GM19035 (cell line): ENCODE data around the gene HTRA3.

Source experiments
- ATAC-seq: cut with Tn5 transposase; IDR thresholded peaks from one replicate; pipeline ENCODE4 v1.9.1; 2021; ENCODE audit not compliant: unreplicated experiment

HTRA3 gene

GRCh38 chr4:8352368-8353157 lies 83.0 kb downstream of the HTRA3 start:
- ATAC-seq, result no peak

GRCh38 chr4:8353158-8353669 lies 83.7 kb downstream of the HTRA3 start:
- no peak for ATAC-seq

- ATAC-seq, result no peak
Observed at GRCh38 chr4:8353912-8354453, 84.4 kb downstream of the HTRA3 start.

- no peak for ATAC-seq
Observed at GRCh38 chr4:8355306-8355705, 85.8 kb downstream of the HTRA3 start.

GRCh38 chr4:8355864-8356565 lies 86.5 kb downstream of the HTRA3 start:
- no peak for ATAC-seq
